Measurements from ENCODE around the gene IKZF1.

Gene IKZF1

GRCh38 chr7:50304129-50304910 lies at the start of gene IKZF1:
IKZF1 (plus strand) TSS chr7:50304716; CDS start chr7:50319062, 14,346 bp downstream.
- no peaks in the 10 kb centered on the region for H3K9me3 Mint-ChIP-seq
- H3K36me3 Mint-ChIP-seq (ENCODE audit: low read depth) = peaks cover 43% of the 10 kb centered on the region
- H3K4me1 Mint-ChIP-seq (ENCODE audit: low read depth) = peaks cover 54% of the 10 kb centered on the region
- H3K27me3 Mint-ChIP-seq = no peaks in the 10 kb centered on the region
- peak within 1 kb of the TSS; percentile 99 for H3K27ac Mint-ChIP-seq
- peak within 1 kb of the TSS; percentile 94 for H3K4me3 Mint-ChIP-seq

- Mint-ChIP-seq H3K4me3 (peak overlapping the region; percentile 63), H3K27me3 (no peaks in the 10 kb centered on the region), H3K27ac (peak overlapping the region; percentile 99), H3K9me3 (no peaks in the 10 kb centered on the region), H3K4me1 (ENCODE audit: low read depth) (peaks cover 87% of the 10 kb centered on the region), H3K36me3 (ENCODE audit: low read depth) (no peaks in the 10 kb centered on the region)
Measured at GRCh38 chr7:50261593-50261992, 42.9 kb upstream of the IKZF1 start.

- Mint-ChIP-seq H3K4me3 (peak overlapping the region; percentile 63), H3K27me3 (no peaks in the 10 kb centered on the region), H3K9me3 (no peaks in the 10 kb centered on the region), H3K27ac (peak overlapping the region; percentile 99), H3K36me3 (ENCODE audit: low read depth) (no peaks in the 10 kb centered on the region), H3K4me1 (ENCODE audit: low read depth) (peaks cover 91% of the 10 kb centered on the region)
Measured at GRCh38 chr7:50262446-50262845, 42.1 kb upstream of the IKZF1 start.

DNA sequence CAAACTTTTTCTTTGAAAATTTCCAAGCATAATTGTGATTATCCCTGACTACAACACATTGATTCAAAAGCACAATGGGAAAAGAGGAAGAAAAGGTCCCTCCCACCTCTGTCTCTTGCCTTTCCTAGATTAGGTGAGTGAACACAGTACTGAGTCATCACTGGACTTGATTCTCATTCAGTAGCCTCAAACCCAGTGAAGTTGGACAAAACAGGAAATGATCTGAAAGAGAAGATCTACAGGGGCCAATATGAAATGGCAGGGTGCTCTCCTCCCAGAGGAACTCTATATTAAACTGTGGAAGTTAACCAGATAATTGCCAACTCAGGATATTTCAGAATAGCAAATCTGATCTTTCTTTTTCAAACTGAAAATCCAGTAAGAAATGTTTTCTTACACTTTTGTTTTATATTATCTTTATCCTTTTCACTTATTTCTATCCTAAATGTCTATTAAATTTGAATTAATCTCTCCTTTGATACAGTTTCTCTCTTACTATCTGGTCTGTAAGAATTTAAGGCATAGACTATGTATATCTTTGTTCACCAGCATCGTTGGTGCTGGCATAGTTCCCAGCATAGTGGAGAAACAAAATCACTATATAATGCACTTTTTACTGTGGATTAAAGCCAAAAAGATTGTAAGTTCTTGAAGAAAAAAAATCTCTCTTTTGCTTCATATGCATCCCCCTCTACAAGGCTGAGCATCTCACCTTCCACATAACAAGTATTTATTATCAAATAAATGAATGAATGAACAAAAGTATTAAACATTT lies 41.4 kb upstream of the IKZF1 start:
- no peaks in the 10 kb centered on the region for H3K27me3 Mint-ChIP-seq
- no peaks in the 10 kb centered on the region for H3K36me3 Mint-ChIP-seq (ENCODE audit: low read depth)
- H3K9me3 Mint-ChIP-seq = no peaks in the 10 kb centered on the region

GRCh38 chr7:50264908-50265307 lies 39.6 kb upstream of the IKZF1 start:
- Mint-ChIP-seq H3K27ac (peak overlapping the region; percentile 99), H3K36me3 (ENCODE audit: low read depth) (no peaks in the 10 kb centered on the region), H3K4me3 (peak overlapping the region; percentile 58), H3K27me3 (no peaks in the 10 kb centered on the region), H3K4me1 (ENCODE audit: low read depth) (peaks cover 100% of the 10 kb centered on the region), H3K9me3 (no peaks in the 10 kb centered on the region)

More for the DNA sequence above, 41.4 kb upstream of the IKZF1 start:
- Mint-ChIP-seq H3K27ac (peak overlapping the region; percentile 99), H3K4me1 (ENCODE audit: low read depth) (peaks cover 93% of the 10 kb centered on the region), H3K4me3 (peak overlapping the region; percentile 63)

DNA sequence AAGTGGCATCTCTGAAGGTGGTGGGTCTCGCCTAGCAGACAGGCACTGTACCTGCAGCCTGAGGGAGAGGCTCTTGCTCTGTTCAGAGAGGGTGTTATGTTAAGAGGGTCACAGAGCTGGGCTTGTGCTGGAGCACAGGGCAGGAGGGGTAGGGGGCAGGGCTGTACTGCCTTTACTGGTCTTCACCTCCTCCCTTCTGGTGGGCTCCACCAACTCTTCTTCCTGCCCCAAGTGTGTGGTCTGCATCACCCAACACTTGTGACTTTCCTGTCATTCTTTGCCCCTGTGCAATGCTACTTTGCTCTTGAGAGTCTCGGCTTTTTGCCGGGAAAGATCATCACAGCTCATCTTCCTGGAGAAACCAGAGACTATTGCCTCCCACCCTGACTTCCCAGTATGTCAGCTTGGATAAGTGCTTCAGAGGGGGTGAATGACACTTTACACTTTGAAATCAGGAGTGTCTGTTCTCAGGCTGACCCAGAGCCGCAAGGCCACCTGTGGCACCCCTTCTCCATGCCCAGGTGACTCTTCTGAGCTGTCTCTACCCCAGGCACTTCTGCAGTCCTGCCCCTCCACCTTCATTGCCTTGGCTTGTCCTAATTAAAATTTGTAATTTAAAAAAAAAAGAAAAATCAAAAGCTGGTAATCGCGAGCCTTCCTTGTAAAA lies 38.4 kb upstream of the IKZF1 start:
- peak overlapping the region; percentile 58 for H3K4me3 Mint-ChIP-seq
- peak overlapping the region; percentile 99 for H3K27ac Mint-ChIP-seq
- no peaks in the 10 kb centered on the region for H3K27me3 Mint-ChIP-seq
- H3K9me3 Mint-ChIP-seq = peaks cover 3% of the 10 kb centered on the region
- H3K36me3 Mint-ChIP-seq (ENCODE audit: low read depth) = peaks cover 4% of the 10 kb centered on the region
- H3K4me1 Mint-ChIP-seq (ENCODE audit: low read depth) = peaks cover 100% of the 10 kb centered on the region

DNA sequence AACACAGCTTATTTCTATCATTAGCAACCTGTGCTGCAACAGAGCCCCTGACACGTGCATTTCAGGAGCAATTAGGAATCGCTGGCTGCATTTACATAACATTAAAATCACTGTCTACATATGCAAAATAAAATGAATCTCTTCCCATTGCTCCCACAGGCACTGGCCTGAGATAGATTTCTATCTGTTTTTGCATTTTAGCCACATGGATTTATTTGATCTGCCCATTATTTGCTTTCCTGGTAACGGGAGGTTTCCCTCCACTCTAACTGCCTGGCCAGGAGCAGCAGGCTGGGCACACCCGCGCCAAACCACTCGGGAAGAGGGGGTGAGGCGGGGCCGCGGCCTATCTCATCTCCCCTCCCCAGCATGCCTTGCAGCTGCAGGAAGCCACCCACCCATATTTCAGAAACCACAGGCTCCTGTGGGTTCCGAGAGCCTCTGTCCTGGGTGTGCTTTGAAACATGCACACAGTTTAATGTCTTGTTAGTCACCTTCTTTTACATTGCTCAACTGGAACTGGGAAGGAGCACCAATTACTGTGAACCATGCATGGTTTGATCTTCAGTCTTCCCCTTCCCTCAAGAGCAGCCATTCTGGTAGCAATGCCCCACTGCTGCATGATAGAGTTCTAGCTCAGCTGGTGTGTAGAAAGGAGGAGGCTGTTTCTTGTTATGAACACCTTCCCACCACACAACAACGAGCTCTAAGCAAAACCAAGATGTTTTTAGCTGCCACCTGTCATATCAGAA lies 37.7 kb upstream of the IKZF1 start:
- peaks cover 100% of the 10 kb centered on the region for H3K4me1 Mint-ChIP-seq (ENCODE audit: low read depth)
- H3K4me3 Mint-ChIP-seq = peak overlapping the region; percentile 83
- peak overlapping the region; percentile 99 for H3K27ac Mint-ChIP-seq
- no peaks in the 10 kb centered on the region for H3K27me3 Mint-ChIP-seq
- H3K36me3 Mint-ChIP-seq (ENCODE audit: low read depth) = peaks cover 4% of the 10 kb centered on the region
- H3K9me3 Mint-ChIP-seq = peaks cover 3% of the 10 kb centered on the region

GRCh38 chr7:50267525-50268041 lies 36.9 kb upstream of the IKZF1 start:
- H3K4me3 Mint-ChIP-seq = peak overlapping the region; percentile 83
- peak overlapping the region; percentile 99 for H3K27ac Mint-ChIP-seq
- no peaks in the 10 kb centered on the region for H3K27me3 Mint-ChIP-seq
- peaks cover 99% of the 10 kb centered on the region for H3K4me1 Mint-ChIP-seq (ENCODE audit: low read depth)
- peaks cover 4% of the 10 kb centered on the region for H3K36me3 Mint-ChIP-seq (ENCODE audit: low read depth)
- H3K9me3 Mint-ChIP-seq = peaks cover 3% of the 10 kb centered on the region

GRCh38 chr7:50268223-50268622 lies 36.3 kb upstream of the IKZF1 start:
- Mint-ChIP-seq H3K4me1 (ENCODE audit: low read depth) (peaks cover 99% of the 10 kb centered on the region), H3K27me3 (no peaks in the 10 kb centered on the region), H3K9me3 (peaks cover 3% of the 10 kb centered on the region), H3K4me3 (peak overlapping the region; percentile 5), H3K27ac (peak overlapping the region; percentile 99), H3K36me3 (ENCODE audit: low read depth) (peaks cover 4% of the 10 kb centered on the region)

- peaks cover 4% of the 10 kb centered on the region for H3K36me3 Mint-ChIP-seq (ENCODE audit: low read depth)
- peak overlapping the region; percentile 72 for H3K27ac Mint-ChIP-seq
- H3K9me3 Mint-ChIP-seq = peaks cover 3% of the 10 kb centered on the region
Measured at GRCh38 chr7:50268990-50269389, 35.5 kb upstream of the IKZF1 start.

DNA sequence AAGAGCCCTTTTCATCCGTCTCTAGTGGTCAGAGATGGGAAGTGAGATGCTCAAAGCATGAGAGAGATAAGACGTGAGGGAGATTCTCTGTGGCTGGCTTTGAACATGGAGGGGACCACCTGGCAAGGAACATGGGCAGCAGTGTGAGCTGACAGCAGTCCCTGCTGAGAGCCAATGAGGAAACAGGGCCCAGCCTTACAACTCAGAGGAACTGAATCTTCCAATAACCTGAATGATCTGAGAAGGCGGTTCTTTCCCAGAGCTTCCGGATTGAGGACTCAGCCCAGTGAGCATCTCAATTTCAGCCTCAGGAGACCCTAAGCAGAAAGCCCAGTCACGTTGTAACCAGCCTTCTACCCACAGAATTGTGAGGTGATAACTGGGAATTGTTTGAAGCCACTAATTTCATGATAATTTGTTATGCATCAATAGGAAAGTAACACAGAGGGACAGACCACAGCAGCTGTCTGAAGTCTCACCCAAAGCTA lies 33.9 kb upstream of the IKZF1 start:
- peak overlapping the region; percentile 74 for H3K27ac Mint-ChIP-seq
- peaks cover 99% of the 10 kb centered on the region for H3K4me1 Mint-ChIP-seq (ENCODE audit: low read depth)
- no peak overlapping the region for H3K4me3 Mint-ChIP-seq
- H3K36me3 Mint-ChIP-seq (ENCODE audit: low read depth) = peaks cover 4% of the 10 kb centered on the region
- no peaks in the 10 kb centered on the region for H3K27me3 Mint-ChIP-seq
- H3K9me3 Mint-ChIP-seq = peaks cover 3% of the 10 kb centered on the region

More at GRCh38 chr7:50268990-50269389, 35.5 kb upstream of the IKZF1 start:
- H3K4me1 Mint-ChIP-seq (ENCODE audit: low read depth) = peaks cover 99% of the 10 kb centered on the region
- no peak overlapping the region for H3K4me3 Mint-ChIP-seq
- no peaks in the 10 kb centered on the region for H3K27me3 Mint-ChIP-seq

GRCh38 chr7:50272808-50273207 lies 31.7 kb upstream of the IKZF1 start:
- peaks cover 3% of the 10 kb centered on the region for H3K9me3 Mint-ChIP-seq
- no peak overlapping the region for H3K27ac Mint-ChIP-seq
- no peaks in the 10 kb centered on the region for H3K27me3 Mint-ChIP-seq
- peaks cover 4% of the 10 kb centered on the region for H3K36me3 Mint-ChIP-seq (ENCODE audit: low read depth)
- H3K4me1 Mint-ChIP-seq (ENCODE audit: low read depth) = peaks cover 99% of the 10 kb centered on the region
- no peak overlapping the region for H3K4me3 Mint-ChIP-seq

- Mint-ChIP-seq H3K9me3 (peaks cover 3% of the 10 kb centered on the region), H3K27me3 (no peaks in the 10 kb centered on the region), H3K4me1 (ENCODE audit: low read depth) (peaks cover 94% of the 10 kb centered on the region), H3K36me3 (ENCODE audit: low read depth) (peaks cover 4% of the 10 kb centered on the region), H3K4me3 (no peak overlapping the region), H3K27ac (peak overlapping the region; percentile 32)
Measured at GRCh38 chr7:50273301-50273700, 31.2 kb upstream of the IKZF1 start.

DNA sequence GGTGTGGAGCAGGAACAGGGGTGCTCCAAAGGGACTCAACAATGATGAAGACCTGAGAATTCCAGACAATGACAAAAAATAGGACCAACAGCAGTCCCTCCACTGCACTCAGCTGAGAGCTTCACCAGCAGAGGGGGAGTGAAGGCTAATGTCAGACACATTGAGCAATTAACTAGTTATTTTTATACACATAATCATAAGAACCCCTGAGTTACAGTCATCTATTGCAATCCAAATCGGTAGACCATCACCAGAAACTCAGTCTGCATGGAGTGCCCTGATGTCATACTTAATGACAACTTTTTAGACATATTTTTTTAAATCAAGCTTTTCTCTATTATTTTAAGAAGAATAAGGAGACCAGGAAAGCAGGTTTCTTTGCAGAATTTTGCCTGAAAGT lies 30.6 kb upstream of the IKZF1 start:
- H3K9me3 Mint-ChIP-seq = peaks cover 3% of the 10 kb centered on the region
- H3K4me1 Mint-ChIP-seq (ENCODE audit: low read depth) = peaks cover 92% of the 10 kb centered on the region
- H3K27ac Mint-ChIP-seq = no peak overlapping the region
- H3K27me3 Mint-ChIP-seq = no peaks in the 10 kb centered on the region
- H3K36me3 Mint-ChIP-seq (ENCODE audit: low read depth) = peaks cover 4% of the 10 kb centered on the region
- no peak overlapping the region for H3K4me3 Mint-ChIP-seq

Measured in stimulated activated naive CD8-positive, alpha-beta T cell treated with anti-CD3 and anti-CD28 coated beads, Interleukin-15, Interleukin-2, amounts not matched to agents 100 ng/mL and 50 ng/mL, for 24 hours (primary cell).